Stimulated activated CD8-positive, alpha-beta memory T cell treated with anti-CD3 and anti-CD28 coated beads, Interleukin-15, amount 100 ng/mL, for 48 hours (primary cell): ENCODE results near the gene DENR.
"Not testable (repeated sequence)": the region's sequence is repeated elsewhere in the genome, so short reads cannot be mapped to it uniquely, and the experiment has no call there.

ENCODE experiments used
- DNase-seq, 2 donors: peaks; one replicate each; pipeline ENCODE4 v3.0.0-alpha.2; 2020; ENCODE audit warnings: low read depth in 2 of 2

The DENR gene

GRCh38 chr12:122740351-122740750 is 12.3 kb upstream of the DENR start:
- DNase-seq: no peak

DNA sequence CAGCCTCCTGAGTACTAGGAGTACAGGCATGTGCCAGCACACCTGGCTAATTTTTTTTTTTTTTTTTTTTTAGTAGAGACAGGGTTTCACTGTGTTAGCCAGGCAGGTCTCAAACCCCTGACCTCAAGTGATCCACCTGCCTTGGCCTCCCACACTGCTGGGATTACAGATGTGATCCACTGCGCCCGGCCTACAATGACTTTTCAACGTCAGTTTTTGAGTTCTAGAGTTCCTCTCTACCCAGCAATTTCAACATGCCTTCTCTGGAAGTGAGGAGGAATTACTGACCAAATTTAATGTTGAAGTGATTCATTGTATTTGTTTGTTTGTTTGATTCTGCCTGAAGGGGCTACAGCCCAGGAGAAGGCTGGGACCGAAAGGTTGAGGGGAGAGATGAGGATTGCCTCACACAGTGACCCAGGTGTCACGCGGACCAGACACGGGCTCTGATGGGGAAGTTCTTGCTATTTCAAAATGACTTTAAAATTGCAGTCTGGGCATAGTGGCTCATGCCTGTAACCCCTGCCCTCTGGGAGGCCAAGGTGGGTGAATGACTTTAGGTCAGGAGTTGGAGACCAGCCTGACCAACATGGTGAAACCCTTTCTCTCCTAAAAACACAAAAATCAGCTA is 8.6 kb upstream of the DENR start:
- DNase-seq: no peak

GRCh38 chr12:122747224-122748135 is 5.1 kb upstream of the DENR start:
- DNase-seq: no peak

DNA sequence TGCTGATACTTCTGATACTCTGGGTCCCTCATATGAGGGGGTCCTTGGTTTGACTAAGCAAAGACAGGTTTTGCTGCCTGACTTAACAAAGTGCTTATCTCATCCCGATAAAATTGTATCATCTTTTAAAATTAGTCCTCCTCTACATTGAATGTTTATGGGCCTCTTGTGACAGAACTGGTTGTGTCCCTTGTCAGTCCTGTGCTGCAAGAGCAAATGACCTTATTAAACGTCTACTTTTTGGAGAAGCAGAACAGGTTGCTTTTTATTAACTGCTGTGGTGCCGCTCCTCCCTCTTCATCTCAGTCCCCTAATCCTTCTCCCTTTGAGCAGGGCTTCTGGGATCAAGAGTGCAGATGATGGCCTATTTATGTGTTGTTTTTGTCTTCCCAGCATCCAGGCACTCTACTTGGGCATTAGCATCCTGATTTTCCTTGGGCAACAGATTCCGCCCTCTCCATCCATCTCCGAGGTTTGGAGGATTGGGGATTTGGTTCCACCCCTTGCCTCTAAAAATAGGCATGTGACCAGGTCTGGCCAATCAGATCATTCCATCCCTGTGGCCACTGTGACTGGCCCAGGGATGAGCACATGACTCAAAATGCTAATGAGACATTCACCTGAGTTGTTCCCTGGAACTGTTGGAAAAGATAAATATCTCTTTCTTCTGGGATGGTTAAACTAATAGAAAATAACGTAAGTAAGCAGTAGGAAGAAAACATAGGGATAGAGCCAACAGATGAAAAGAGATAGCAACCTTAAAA is 2.9 kb upstream of the DENR start:
- no peak for DNase-seq

DNA sequence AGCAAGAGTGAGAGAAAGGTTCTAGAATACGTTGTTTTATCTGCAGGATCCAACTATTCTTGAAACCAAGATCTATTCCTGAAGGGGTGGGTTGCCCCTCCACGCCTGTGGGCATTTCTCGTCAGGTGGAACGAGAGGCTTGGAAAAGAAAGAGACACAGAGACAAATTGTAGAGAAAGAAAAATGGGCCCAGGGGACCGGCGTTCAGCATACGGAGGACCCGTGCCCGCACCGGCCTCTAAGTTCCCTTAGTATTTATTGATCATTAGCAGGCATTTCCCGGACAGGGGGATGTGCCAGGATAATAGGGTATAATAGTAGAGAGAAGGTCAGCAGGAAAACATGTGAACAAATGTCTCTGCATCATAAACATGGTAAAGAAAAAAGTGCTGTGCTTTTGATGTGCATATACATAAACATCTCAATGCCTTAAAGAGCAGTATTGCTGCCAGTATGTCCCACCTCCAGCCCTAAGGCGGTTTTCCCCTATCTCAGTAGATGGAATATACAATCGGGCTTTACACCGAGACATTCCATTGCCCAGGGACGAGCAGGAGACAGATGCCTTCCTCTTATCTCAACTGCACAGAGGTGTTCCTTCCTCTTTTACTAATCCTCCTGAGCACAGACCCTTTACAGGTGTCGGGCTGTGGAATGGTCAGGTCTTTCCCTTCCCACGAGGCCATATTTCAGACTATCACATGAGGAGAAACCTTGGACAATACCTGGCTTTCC is 1.7 kb upstream of the DENR start:
- not testable (repeated sequence) for DNase-seq

- DNase-seq: no peak
These were observed 661 bp downstream of the DENR start for GRCh38 chr12:122753319-122753650.

GRCh38 chr12:122754790-122755189 is 2.2 kb downstream of the DENR start:
- no peak for DNase-seq

GRCh38 chr12:122757568-122757967 is 4.9 kb downstream of the DENR start:
- DNase-seq: no peak

DNA sequence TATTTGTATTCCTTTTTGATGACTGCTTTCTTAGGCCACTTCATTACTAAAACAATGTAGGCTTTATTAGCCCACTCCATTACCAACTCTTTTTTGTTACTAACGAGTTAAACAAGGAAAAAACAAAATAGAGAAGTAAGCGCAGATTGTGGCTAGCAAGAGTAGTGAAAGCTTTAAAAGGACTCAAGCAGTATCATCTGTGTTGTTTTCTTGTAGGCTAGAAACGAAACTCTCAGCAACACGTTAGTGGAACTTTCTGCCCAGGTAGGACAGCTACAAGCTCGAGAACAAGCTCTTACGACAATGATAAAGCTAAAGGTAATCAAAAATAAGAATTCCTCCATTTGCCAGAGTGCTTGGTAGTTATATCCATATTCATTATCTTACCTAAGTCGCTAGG is 32.9 kb downstream of the DENR start:
- DNase-seq: no peak

- no peak for DNase-seq
These were observed 35.8 kb downstream of the DENR start for GRCh38 chr12:122788387-122788786.

- DNase-seq: no peak
These were observed 37.0 kb downstream of the DENR start for GRCh38 chr12:122789637-122790036.

DNA sequence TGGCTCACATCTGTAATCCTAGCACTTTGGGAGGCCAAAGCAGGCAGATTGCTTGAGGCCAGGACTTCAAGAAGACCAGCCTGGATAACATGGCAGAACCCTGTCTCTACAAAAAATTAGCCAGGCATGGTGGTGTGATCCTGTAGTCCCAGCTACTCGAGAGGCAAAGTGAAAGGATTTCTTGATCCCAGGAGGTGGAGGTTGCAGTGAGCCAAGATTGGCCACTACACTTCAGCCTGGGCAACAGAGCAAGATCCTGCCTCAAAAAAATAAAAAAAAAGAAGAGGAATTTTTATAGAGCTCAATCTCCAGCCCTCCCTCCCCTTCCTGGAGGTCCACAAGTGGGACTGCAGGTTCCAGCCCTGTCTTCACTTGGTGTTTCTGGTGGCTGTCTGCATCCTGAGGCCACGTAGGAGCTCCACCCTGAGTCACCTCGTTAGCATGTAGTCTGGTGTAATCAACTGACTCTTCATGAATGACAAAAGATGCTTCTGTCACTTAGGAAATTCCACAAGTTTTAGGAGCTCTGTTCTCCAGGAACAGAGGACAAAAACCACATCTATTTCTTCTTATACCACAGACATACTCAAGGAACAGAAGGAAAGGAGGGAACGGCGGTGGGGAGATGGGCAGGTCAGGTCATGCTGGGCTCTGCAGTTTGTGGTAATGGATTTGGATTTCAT is 37.9 kb downstream of the DENR start:
- no peak for DNase-seq

DNA sequence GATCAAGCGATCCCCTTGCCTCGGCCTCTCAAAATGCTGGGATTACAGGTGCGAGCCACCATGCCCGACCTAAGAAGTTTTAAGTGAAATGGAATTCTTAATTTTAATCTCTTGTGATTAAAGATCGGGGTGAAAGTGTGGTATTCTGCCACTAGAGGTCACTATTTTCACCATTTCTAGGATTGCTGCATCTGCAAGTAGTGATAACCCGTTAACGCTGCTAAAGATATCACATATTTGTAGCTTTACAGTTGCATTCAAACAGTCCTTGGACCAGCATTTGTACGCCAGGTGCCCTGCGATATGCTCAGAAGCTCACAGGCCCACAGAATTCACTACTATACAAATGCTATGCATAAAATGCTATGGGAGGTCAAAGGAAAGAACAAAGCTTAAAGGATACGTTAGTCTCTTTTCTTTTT is 41.1 kb downstream of the DENR start:
- no peak for DNase-seq

- DNase-seq: no peak
These were observed 43.2 kb downstream of the DENR start for GRCh38 chr12:122795807-122796206.

GRCh38 chr12:122799641-122800243 is 47.1 kb downstream of the DENR start:
- DNase-seq: no peak

DNA sequence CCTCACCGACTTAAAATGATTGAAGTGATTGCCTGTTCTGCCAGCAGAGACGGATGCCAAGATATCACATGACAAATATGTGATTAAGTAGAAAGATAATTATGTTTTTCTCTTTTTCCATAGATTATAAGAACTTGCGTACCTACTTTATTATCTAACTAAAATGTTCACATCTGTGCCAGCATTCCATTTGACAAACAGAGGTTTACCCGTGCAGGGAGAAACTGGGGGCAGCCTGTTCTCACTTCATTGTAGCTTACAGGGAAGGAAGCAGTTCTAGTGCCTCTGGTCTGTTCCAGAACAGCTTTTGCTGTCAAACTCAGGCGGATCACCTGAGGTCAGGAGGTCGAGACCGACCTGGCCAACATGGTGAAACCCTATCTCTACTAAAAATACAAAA is 51.3 kb downstream of the DENR start:
- no peak for DNase-seq

DNA sequence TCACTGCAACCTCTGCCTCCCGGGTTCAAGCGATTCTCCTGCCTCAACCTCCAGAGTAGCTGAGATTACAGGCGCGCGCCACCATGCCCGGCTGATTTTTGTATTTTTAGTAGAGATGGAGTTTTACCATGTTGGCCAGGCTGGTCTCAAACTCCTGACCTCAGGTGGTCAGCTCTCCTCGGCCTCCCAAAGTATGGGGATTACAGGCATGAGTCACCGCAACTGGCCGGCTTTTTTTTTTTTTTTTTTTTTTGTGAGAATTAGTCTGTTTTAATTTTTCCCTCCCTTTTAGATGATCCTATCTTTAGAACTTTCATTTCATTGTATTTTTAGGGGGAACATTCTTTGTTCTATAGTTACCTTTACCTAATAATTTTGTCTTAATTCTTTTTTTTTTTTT is 52.3 kb downstream of the DENR start:
- DNase-seq: not testable (repeated sequence)

- no peak for DNase-seq
These were observed 55.0 kb downstream of the DENR start for GRCh38 chr12:122807651-122808050.

GRCh38 chr12:122811777-122812176 is 59.2 kb downstream of the DENR start:
- no peak for DNase-seq

DNA sequence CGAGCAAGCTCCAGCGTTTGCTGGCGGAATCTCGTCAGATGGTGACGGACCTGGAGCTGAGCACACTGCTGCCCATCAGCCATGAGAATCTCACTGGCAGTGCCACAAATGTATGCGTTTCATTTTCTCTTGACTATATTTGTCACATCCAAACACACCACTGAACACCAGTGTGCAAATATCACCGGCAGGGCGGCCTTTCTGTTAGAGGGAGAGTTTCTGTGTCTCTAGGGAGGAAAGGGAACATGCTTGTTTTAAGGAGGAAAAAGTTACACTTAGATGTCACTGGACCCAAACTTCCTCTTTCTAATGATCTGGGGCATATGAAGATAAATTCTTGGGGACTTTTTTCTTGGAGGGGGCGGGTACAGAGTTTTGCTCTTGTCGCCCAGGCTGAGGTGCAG is 60.7 kb downstream of the DENR start:
- no peak for DNase-seq

DNA sequence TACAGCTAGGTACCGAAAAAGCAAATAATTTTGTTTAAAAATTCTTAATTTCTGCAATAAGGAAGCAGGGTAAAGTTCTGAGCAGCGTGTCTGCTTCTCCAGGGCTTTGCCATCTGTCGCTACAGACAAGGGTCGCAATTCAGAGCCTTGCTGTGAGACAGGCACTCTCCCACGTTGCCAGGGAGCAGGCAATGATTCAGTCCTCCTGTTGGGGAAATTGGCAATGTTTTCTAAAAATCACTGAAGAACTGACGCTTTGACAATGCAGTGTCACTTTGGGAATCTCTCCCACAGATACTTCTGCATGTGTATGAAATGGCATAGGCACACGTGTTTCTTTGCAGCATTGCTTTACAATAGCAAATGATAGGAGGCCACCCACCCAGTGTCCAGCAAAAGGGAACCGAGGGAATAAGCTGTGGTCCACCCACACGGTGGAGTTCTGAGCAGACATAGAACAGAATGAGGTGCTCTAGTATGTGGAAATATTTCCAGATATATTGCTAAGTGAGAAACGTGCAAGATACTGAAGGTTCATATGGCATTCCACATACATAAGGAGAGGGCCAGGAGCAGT is 66.7 kb downstream of the DENR start:
- no peak for DNase-seq
